Heart right ventricle (tissue), 16 donors: ENCODE measurements around the gene USE1. TPM values are rescaled to one million over a fixed set of nuclear protein-coding genes. Genes with fewer than 3 reads are reported as not detected.

ENCODE experiments used
- ATAC-seq, 8 donors: fragments of 200-7000 bp; cut with Tn5 transposase; one replicate each; pipeline ENCODE4 v1.9.1; 2020; ENCODE audit warnings: mild to moderate bottlenecking in 8 of 8, moderate library complexity in 8 of 8, moderate number of reproducible peaks in 1 of 8
- DNase-seq, 2 donors: peaks; one replicate each; pipeline ENCODE4 v3.0.0-alpha.2; 2020
- H3K27ac ChIP-seq, 10 donors: fragments of 200-600 bp; sonication (generic) in 2 of 10; one replicate each; pipeline versions ENCODE4 v1.5.0 to v1.8.0; 2020 to 2022; ENCODE audit warnings: mild to moderate bottlenecking in 3 of 10
- H3K27me3 ChIP-seq, 7 donors: fragments of 200-600 bp; one replicate each; pipeline ENCODE4 v1.8.0; 2021 to 2022; ENCODE audit warnings: mild to moderate bottlenecking in 2 of 7
- H3K36me3 ChIP-seq, 9 donors: fragments of 200-600 bp; sonication (generic) in 1 of 9; one replicate each; pipeline versions ENCODE4 v1.5.0 to v1.8.0; 2020 to 2022; ENCODE audit warnings: mild to moderate bottlenecking in 2 of 9
- H3K4me1 ChIP-seq, 9 donors: fragments of 200-600 bp; sonication (generic) in 1 of 9; one replicate each; pipeline versions ENCODE4 v1.5.0 to v1.8.0; 2020 to 2022; ENCODE audit warnings: mild to moderate bottlenecking in 4 of 9
- H3K4me3 ChIP-seq, 10 donors: fragments of 200-600 bp; sonication (generic) in 2 of 10; one replicate each; pipeline versions ENCODE4 v1.5.0 to v1.8.0; 2020 to 2022; ENCODE audit warnings: mild to moderate bottlenecking in 7 of 10, moderate library complexity in 2 of 10
- H3K9me3 ChIP-seq, 11 donors: fragments of 200-600 bp in 10 of 11; sonication (generic) in 2 of 11; one replicate each; pipeline versions ENCODE4 v1.5.0 to v1.8.0; 2013 to 2022; ENCODE audit warnings: mild to moderate bottlenecking in 2 of 11, control low read depth in 1 of 11, moderate library complexity in 1 of 11
- CTCF ChIP-seq, 9 donors: fragments of 200-600 bp; sonication (generic) in 2 of 9; IDR thresholded peaks; one replicate each; pipeline versions ENCODE4 v1.5.0 to v1.8.0; 2021 to 2022; ENCODE audit warnings: antibody characterized with exemption in 9 of 9, mild to moderate bottlenecking in 5 of 9, moderate library complexity in 1 of 9
- WGBS, 2 donors: extraction: QIAGEN DNeasy Blood & Tissue Kit; methylation state at CpG; one replicate each; pipeline ENCODE4 v1.1.7; 2013; ENCODE audit warnings: inconsistent platforms in 1 of 2; 5-methylcytosine and 5-hydroxymethylcytosine counted together
- intact Hi-C, 10 donors: fragments of 100-400 bp; cut with DNase I; formaldehyde crosslinking; loops; one replicate each; pipeline versions ENCODE4 v1.11.1 to v1.14.2; 2022
- long read RNA-seq, 3 donors: library from polyadenylated mRNA; unstranded; transcript quantifications; one replicate each; pipeline ENCODE4 v2.0.0, GENCODE V29; 2020 to 2021
- polyA plus RNA-seq, 2 donors: library from polyadenylated mRNA; stranded (reverse); fragments of 200-250 nt; gene quantifications; one replicate each; pipeline ENCODE4 v1.2.3, GENCODE V29; 2013
- total RNA-seq, 10 donors: library from RNA; stranded (reverse); fragmentation: NEBNext Ultra II Directional in 3 of 10; extraction: Animal tissue kit (Norgen Biotek cat#: 25700) in 3 of 10; gene quantifications; one replicate each; pipeline versions ENCODE4 v1.2.1 to v1.2.4, GENCODE V29; 2021 to 2023
- donor health status: Arrhythmogenic right ventricular cardiomyopathy.
- donor health status: ischemic (EF 13 %, LVEDD 7.1; RV severe dilation, severe dysfunction).
- donor health status: healthy with polysubstance abuse.
- donor health status: DM: no; HTN: yes; CAD: no.
- donor health status: DM: no; HTN: no; CAD: no.
- donor health status: ischemic (EF 25% LVEDD 6.9; RV normal size, moderate dysfunction).
- donor health status: ischemic (EF 25% LVEDD 5.7; RV mildly dilated, moderate dysfunction).
- donor health status: healthy.
- donor health status: DM: yes; HTN: yes; CAD: no.
- donor health status: Ischemic cardiomyopathy.
- donor health status: ischemic (EF 35%, LVEDD 5.7; RV mildly dilated, moderate dysfunction).
- donor health status: nonischemic (EF 11% LVEDD 7.7; RV severe dilation, severe dysfunction).
- donor health status: DM: yes; HTN: yes; CAD: no.
- donor health status: PGD.
- donor health status: ischemic (EF 29% LVEDD 5.4; RV normal size, mild dysfunction).
- donor health status: nonischemic (EF 23%, LVEDD 6.1; RV moderate dilation, normal function).

USE1 gene, protein sequence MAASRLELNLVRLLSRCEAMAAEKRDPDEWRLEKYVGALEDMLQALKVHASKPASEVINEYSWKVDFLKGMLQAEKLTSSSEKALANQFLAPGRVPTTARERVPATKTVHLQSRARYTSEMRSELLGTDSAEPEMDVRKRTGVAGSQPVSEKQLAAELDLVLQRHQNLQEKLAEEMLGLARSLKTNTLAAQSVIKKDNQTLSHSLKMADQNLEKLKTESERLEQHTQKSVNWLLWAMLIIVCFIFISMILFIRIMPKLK
- total RNA-seq = 10 to 100 TPM; 25.1 to 36.6 (median 28.3) TPM
- 10 to 100 TPM; 48.6 to 67.6 TPM for polyA plus RNA-seq
- long read RNA-seq, donor 1, partial matches to known transcripts = 2 of 8 reads
- long read RNA-seq, donor 1, other reads (novel, unspliced or antisense) = 5 of 8 reads
- long read RNA-seq, donor 2, partial matches to known transcripts = 0 of 10 reads
- long read RNA-seq, donor 2, other reads (novel, unspliced or antisense) = 10 of 10 reads
- long read RNA-seq, donor 3, partial matches to known transcripts = 0 of 2 reads
- long read RNA-seq, donor 3, other reads (novel, unspliced or antisense) = 2 of 2 reads

DNA sequence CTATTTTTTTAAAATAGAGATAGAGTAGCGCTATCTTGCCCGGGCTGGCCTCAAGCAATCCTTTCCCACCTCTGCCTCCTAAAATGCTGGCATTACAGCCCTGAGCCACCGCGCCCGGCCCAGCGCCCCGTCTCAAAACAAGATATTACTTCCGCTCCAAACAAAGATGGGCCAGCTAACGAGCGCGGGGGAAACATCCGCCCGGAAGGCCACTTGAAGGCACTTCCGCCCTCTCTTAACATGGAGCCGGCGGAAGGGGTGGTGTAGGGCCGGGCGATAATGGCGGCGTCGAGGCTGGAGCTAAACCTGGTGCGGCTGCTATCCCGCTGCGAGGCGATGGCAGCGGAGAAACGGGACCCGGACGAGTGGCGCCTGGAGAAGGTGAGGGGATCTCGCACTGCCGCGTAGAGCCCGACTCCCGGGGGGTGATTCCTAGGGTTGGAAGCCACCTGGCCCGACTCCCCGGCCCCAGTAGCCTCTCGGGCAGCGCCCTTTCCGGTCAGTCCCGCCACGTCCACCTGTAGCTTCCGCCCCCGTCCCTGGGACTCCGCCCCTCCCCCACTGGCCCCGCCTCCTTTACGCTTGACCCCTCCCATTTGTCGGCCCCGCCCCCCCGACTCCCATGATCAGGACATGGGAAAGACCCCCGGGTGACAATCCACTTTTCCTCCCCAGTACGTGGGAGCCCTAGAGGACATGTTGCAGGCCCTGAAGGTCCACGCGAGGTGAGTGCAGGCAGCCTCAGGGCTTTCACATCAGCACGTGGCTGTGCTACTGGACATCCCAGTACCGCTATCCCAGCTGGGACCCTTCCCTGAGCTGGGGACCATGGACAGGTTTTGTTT lies at the start of gene USE1:
Gene USE1, plus strand, starts transcription at position 231 of the 845 bp plus-strand sequence. Its CDS starts 49 bp downstream, at position 280.
- intact Hi-C loops = loop anchor here in 1 of 10 donors (10.0 kb wide), 1 partner anchor 69 kb away; the partner anchor contains the start of gene ANKLE1
- H3K27ac ChIP-seq = peak within 1 kb of the TSS; percentile 80 to 97 (median 94)
- H3K36me3 ChIP-seq = peaks cover 0 to 74% (median 40%) of the 10 kb centered on the region in 9 donors
- ATAC-seq (peak; percentile 93 to 98 (median 96)), DNase-seq (peak; percentile 90 to 92)
- peak within 1 kb of the TSS; percentile 47 to 80 (median 64) for H3K4me3 ChIP-seq
- WGBS, 2 donors = 3 to 4% methylated on average over 56 of the region's 56 CpGs
- peaks cover 0 to 21% (median 13%) of the 10 kb centered on the region in 9 donors for H3K4me1 ChIP-seq
- H3K27me3 ChIP-seq = no peaks in the 10 kb centered on the region
- no peaks in the 10 kb centered on the region for H3K9me3 ChIP-seq
- TF ChIP-seq CTCF (IDR thresholded peaks at IDR 0.05) = no peak

- no peak for ATAC-seq
- Histone ChIP-seq H3K27me3 (no peaks in the 10 kb centered on the region), H3K4me1 (no peaks in the 10 kb centered on the region), H3K36me3 (peaks cover 0 to 100% (median 69%) of the 10 kb centered on the region in 9 donors), H3K4me3 (no peak overlapping the region), H3K27ac (no peak overlapping the region), H3K9me3 (peaks cover 0 to 8% (median 0%) of the 10 kb centered on the region in 11 donors)
- intact Hi-C loops = loop anchor here in 1 of 10 donors (5.0 kb wide), 1 partner anchor 383 kb away; no protein-coding TSS in a partner anchor
- TF ChIP-seq CTCF (IDR thresholded peaks at IDR 0.05) = no peak
- 97 to 98% methylated on average over 5 of the region's 5 CpGs for WGBS, 2 donors
- DNase-seq = no peak
Measured at GRCh38 chr19:17165715-17166114, 49.4 kb upstream of the USE1 start.

- H3K27ac ChIP-seq = no peak overlapping the region
- H3K36me3 ChIP-seq = peaks cover 0 to 100% (median 57%) of the 10 kb centered on the region in 9 donors
- no peak for TF ChIP-seq CTCF (IDR thresholded peaks at IDR 0.05)
- ATAC-seq = no peak
- intact Hi-C loops = loop anchor here in 2 of 10 donors (5.0 to 10.0 kb wide), 2 partner anchors 103 to 106 kb away; no protein-coding TSS in a partner anchor
- no peak overlapping the region for H3K4me3 ChIP-seq
- H3K27me3 ChIP-seq = no peaks in the 10 kb centered on the region
- no peaks in the 10 kb centered on the region for H3K4me1 ChIP-seq
- 84 to 85% methylated on average over 13 of the region's 13 CpGs for WGBS, 2 donors
- DNase-seq = no peak
- H3K9me3 ChIP-seq = no peaks in the 10 kb centered on the region
Measured at GRCh38 chr19:17170538-17171297, 44.4 kb upstream of the USE1 start.
